ENCODE data around the gene TAB2.

DNA sequence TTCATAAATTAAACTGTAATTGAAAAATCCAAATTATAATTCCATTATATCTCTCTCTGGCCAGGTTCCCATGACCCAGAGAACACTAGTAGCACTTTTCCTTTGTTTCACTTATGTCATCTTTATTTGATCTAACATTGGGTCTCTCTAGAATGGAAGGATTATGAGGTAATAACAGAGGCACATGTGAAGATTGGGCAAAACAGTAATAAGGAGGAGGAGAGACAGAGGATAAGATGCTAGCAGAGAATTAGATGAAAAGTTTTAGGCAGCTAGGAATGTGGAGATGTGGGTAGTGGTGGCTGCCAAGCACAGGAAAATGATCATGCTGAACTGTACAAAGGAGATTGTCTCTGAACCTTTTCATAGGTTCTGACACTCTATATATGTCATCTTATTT lies 3.3 kb downstream of the TAB2 start:
- TF ChIP-seq, protein P1, sequence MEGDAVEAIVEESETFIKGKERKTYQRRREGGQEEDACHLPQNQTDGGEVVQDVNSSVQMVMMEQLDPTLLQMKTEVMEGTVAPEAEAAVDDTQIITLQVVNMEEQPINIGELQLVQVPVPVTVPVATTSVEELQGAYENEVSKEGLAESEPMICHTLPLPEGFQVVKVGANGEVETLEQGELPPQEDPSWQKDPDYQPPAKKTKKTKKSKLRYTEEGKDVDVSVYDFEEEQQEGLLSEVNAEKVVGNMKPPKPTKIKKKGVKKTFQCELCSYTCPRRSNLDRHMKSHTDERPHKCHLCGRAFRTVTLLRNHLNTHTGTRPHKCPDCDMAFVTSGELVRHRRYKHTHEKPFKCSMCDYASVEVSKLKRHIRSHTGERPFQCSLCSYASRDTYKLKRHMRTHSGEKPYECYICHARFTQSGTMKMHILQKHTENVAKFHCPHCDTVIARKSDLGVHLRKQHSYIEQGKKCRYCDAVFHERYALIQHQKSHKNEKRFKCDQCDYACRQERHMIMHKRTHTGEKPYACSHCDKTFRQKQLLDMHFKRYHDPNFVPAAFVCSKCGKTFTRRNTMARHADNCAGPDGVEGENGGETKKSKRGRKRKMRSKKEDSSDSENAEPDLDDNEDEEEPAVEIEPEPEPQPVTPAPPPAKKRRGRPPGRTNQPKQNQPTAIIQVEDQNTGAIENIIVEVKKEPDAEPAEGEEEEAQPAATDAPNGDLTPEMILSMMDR (tag by site-specific recombination; IDR thresholded peaks at IDR 0.05) = no peak
- no peak for TF ChIP-seq ZNF362 (tag by site-specific recombination; IDR thresholded peaks at IDR 0.05)
- TF ChIP-seq ZNF510 (tag by site-specific recombination; IDR thresholded peaks at IDR 0.05; ENCODE audit: insufficient replicate concordance) = no peak
- no peak for TF ChIP-seq ZBTB1 (tag by site-specific recombination; IDR thresholded peaks at IDR 0.05)
- TF ChIP-seq ZNF530 (tag by site-specific recombination; IDR thresholded peaks at IDR 0.05; ENCODE audit: low read depth) = no peak
- TF ChIP-seq, protein P2, sequence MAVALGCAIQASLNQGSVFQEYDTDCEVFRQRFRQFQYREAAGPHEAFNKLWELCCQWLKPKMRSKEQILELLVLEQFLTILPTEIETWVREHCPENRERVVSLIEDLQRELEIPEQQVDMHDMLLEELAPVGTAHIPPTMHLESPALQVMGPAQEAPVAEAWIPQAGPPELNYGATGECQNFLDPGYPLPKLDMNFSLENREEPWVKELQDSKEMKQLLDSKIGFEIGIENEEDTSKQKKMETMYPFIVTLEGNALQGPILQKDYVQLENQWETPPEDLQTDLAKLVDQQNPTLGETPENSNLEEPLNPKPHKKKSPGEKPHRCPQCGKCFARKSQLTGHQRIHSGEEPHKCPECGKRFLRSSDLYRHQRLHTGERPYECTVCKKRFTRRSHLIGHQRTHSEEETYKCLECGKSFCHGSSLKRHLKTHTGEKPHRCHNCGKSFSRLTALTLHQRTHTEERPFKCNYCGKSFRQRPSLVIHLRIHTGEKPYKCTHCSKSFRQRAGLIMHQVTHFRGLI (tag by site-specific recombination; IDR thresholded peaks at IDR 0.05) = no peak
- TF ChIP-seq TCF7L2 (IDR thresholded peaks at IDR 0.05; ENCODE audit: borderline replicate concordance, low read depth, low read length) = no peak
- TF ChIP-seq SP2 (tag by site-specific recombination; IDR thresholded peaks at IDR 0.05) = no peak
- TF ChIP-seq, protein P3, sequence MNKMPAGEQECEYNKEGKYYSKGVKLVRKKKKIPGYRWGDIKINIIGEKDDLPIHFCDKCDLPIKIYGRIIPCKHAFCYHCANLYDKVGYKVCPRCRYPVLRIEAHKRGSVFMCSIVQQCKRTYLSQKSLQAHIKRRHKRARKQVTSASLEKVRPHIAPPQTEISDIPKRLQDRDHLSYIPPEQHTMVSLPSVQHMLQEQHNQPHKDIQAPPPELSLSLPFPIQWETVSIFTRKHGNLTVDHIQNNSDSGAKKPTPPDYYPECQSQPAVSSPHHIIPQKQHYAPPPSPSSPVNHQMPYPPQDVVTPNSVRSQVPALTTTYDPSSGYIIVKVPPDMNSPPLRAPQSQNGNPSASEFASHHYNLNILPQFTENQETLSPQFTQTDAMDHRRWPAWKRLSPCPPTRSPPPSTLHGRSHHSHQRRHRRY (tag by site-specific recombination; IDR thresholded peaks at IDR 0.05) = no peak
- no peak for TF ChIP-seq ZNF514 (tag by site-specific recombination; IDR thresholded peaks at IDR 0.05)
- TF ChIP-seq ZNF391 (tag by site-specific recombination; IDR thresholded peaks at IDR 0.05; ENCODE audit: borderline replicate concordance, low read depth) = no peak
